Endometrium (tissue), 2 donors: ENCODE data around the gene EDN2.

Experiments
- FAIRE-seq: peaks from 2 replicates; lab custom pipeline; 2012; peaks lifted over from hg19 to GRCh38; lab: Jason Lieb, UNC
- donor health status: control.
- donor health status: control.

Gene EDN2

GRCh38 chr1:41483001-41483850 is 1.3 kb downstream of the EDN2 start:
- FAIRE-seq, result no peak

- no peak for FAIRE-seq
Measured at GRCh38 chr1:41482001-41482765, 2.3 kb downstream of the EDN2 start.

GRCh38 chr1:41481109-41481775 is 3.2 kb downstream of the EDN2 start:
- no peak for FAIRE-seq

GRCh38 chr1:41480204-41481108 is 4.0 kb downstream of the EDN2 start:
- no peak for FAIRE-seq

GRCh38 chr1:41479808-41480160 is 4.7 kb downstream of the EDN2 start:
- FAIRE-seq, result no peak

- FAIRE-seq, result no peak
Measured at GRCh38 chr1:41479000-41479807, 5.3 kb downstream of the EDN2 start.

- FAIRE-seq, result no peak
Measured at GRCh38 chr1:41478118-41478748, 6.2 kb downstream of the EDN2 start.

GRCh38 chr1:41476807-41477361 is 7.6 kb downstream of the EDN2 start:
- FAIRE-seq, result no peak

- FAIRE-seq, result no peak
Measured at GRCh38 chr1:41475859-41476567, 8.5 kb downstream of the EDN2 start.

- FAIRE-seq, result no peak
Measured at GRCh38 chr1:41475346-41475745, 9.1 kb downstream of the EDN2 start.

- no peak for FAIRE-seq
Measured at GRCh38 chr1:41474490-41475271, 9.8 kb downstream of the EDN2 start.

- FAIRE-seq, result no peak
Measured at GRCh38 chr1:41473738-41474362, 10.6 kb downstream of the EDN2 start.

GRCh38 chr1:41471658-41472057 is 12.8 kb downstream of the EDN2 start:
- FAIRE-seq, result no peak

GRCh38 chr1:41469706-41470105 is 14.8 kb downstream of the EDN2 start:
- no peak for FAIRE-seq

- no peak for FAIRE-seq
Measured at GRCh38 chr1:41468122-41468762, 16.2 kb downstream of the EDN2 start.

- no peak for FAIRE-seq
Measured at GRCh38 chr1:41467673-41468072, 16.8 kb downstream of the EDN2 start.

- FAIRE-seq, result no peak
Measured at GRCh38 chr1:41466146-41466545, 18.3 kb downstream of the EDN2 start.

- FAIRE-seq, result no peak
Measured at GRCh38 chr1:41465741-41466140, 18.7 kb downstream of the EDN2 start.
